ENCODE measurements around the gene NEMF. TPM values are rescaled to one million over a fixed set of nuclear protein-coding genes. Genes with fewer than 3 reads are reported as not detected.
A peak's percentile ranks its signal among the peaks of the same experiment; 100 is the strongest.

The NEMF gene
- polyA plus RNA-seq, 1 donor from 2014 or later, result 91.0 TPM

- Histone ChIP-seq H3F3A (ENCODE audit: insufficient read depth, low read length, poor library complexity, severe bottlenecking) (no peaks in the 10 kb centered on the region), H4K20me1 (ENCODE audit: insufficient read depth) (peaks cover 5% of the 10 kb centered on the region), H3K27ac (ENCODE audit: low read length) (peak overlapping the region; percentile 98), H3K79me2 (replicated peaks; ENCODE audit: insufficient read depth, low read length) (peaks cover 30% of the 10 kb centered on the region), H3K9me3 (ENCODE audit: low read length) (no peaks in the 10 kb centered on the region), H3K9ac (ENCODE audit: low read length) (peak overlapping the region; percentile 96), H3K9me2 (ENCODE audit: insufficient read depth, low read length) (no peaks in the 10 kb centered on the region), H3K27me3 (ENCODE audit: insufficient read depth, low read depth, low read length) (no peaks in the 10 kb centered on the region), H3K4me2 (ENCODE audit: low read length) (peak overlapping the region; percentile 86), H3K36me3 (ENCODE audit: insufficient read depth, low read length) (no peaks in the 10 kb centered on the region), H2AFZ (ENCODE audit: low read depth, low read length) (peak overlapping the region; percentile 96), H3K4me3 (ENCODE audit: low read length) (peak overlapping the region; percentile 84)
- no peak for TF ChIP-seq SMC3 (conservative IDR thresholded peaks at IDR 0.05; ENCODE audit: poor library complexity)
- TF ChIP-seq POLR2AphosphoS5 (IDR thresholded peaks at IDR 0.05), result no peak
- TF ChIP-seq REST (IDR thresholded peaks at IDR 0.05; ENCODE audit: borderline replicate concordance), result peak; percentile 41
- TF ChIP-seq MXI1 (conservative IDR thresholded peaks at IDR 0.05; ENCODE audit: poor library complexity, severe bottlenecking), result no peak
These were observed 85.4 kb downstream of the NEMF start for GRCh38 chr14:49767270-49767570.

- Histone ChIP-seq H3K4me2 (ENCODE audit: low read length) (peak overlapping the region; percentile 86), H3K9ac (ENCODE audit: low read length) (peak overlapping the region; percentile 96), H3K9me2 (ENCODE audit: insufficient read depth, low read length) (no peaks in the 10 kb centered on the region), H3K27me3 (ENCODE audit: insufficient read depth, low read depth, low read length) (no peaks in the 10 kb centered on the region), H3K36me3 (ENCODE audit: insufficient read depth, low read length) (no peaks in the 10 kb centered on the region), H3K27ac (ENCODE audit: low read length) (peak overlapping the region; percentile 98), H4K20me1 (ENCODE audit: insufficient read depth) (peaks cover 5% of the 10 kb centered on the region), H2AFZ (ENCODE audit: low read depth, low read length) (peak overlapping the region; percentile 96), H3K4me3 (ENCODE audit: low read length) (peak overlapping the region; percentile 84), H3K79me2 (replicated peaks; ENCODE audit: insufficient read depth, low read length) (peaks cover 26% of the 10 kb centered on the region), H3F3A (ENCODE audit: insufficient read depth, low read length, poor library complexity, severe bottlenecking) (no peaks in the 10 kb centered on the region), H3K9me3 (ENCODE audit: low read length) (no peaks in the 10 kb centered on the region)
- TF ChIP-seq CTCF (IDR thresholded peaks at IDR 0.05; ENCODE audit: poor library complexity, severe bottlenecking) (no peak), MXI1 (conservative IDR thresholded peaks at IDR 0.05; ENCODE audit: poor library complexity, severe bottlenecking) (no peak), EP300 (conservative IDR thresholded peaks at IDR 0.05; ENCODE audit: poor library complexity, severe bottlenecking) (no peak), RAD21 (conservative IDR thresholded peaks at IDR 0.05) (no peak), POLR2AphosphoS5 (IDR thresholded peaks at IDR 0.05) (no peak), SMC3 (conservative IDR thresholded peaks at IDR 0.05; ENCODE audit: poor library complexity) (no peak), REST (IDR thresholded peaks at IDR 0.05; ENCODE audit: borderline replicate concordance) (no peak), TAF1 (IDR thresholded peaks at IDR 0.05; ENCODE audit: low read depth) (no peak), EZH2 (IDR thresholded peaks at IDR 0.05; ENCODE audit: borderline replicate concordance, insufficient read depth, low read length, poor library complexity, severe bottlenecking) (no peak)
These were observed 85.7 kb downstream of the NEMF start for GRCh38 chr14:49766839-49767238.
